ENCODE data around the gene ACTMAP. TPM values are rescaled to one million over a fixed set of nuclear protein-coding genes. Genes with fewer than 3 reads are reported as not detected.
A peak's percentile ranks its signal among the peaks of the same experiment; 100 is the strongest.

Gene ACTMAP
- total and polyA plus RNA-seq, 2 of the 13 experiments (the other 11 are each of a cell fraction or from before 2014, with no cell fraction given): 2.2 to 7.9 TPM

- TF ChIP-seq PBX2 (CRISPR knock-in tag; IDR thresholded peaks at IDR 0.05) (peak; percentile 94), KMT2A (CRISPR knock-in tag; IDR thresholded peaks at IDR 0.05) (0 out of 2 replicates have a peak, but pooled peaks have one; percentile 20), SAFB2 (CRISPR knock-in tag; IDR thresholded peaks at IDR 0.05; ENCODE audit: borderline replicate concordance, low read depth) (no peak), ZFP90 (CRISPR knock-in tag; IDR thresholded peaks at IDR 0.05; ENCODE audit: borderline replicate concordance) (peak; percentile 49; the same call in 1 of the 2 replicates), HNF1B (CRISPR knock-in tag; IDR thresholded peaks at IDR 0.05) (0 out of 2 replicates have a peak, but pooled peaks have one; percentile 9), ZNF652 (CRISPR knock-in tag; IDR thresholded peaks at IDR 0.05; ENCODE audit: borderline replicate concordance, low read depth) (peak; percentile 34; the same call in 1 of the 2 replicates), CEBPB (IDR thresholded peaks at IDR 0.05; ENCODE audit: borderline replicate concordance, low read depth, low read length) (no peak), STAT5B (CRISPR knock-in tag; IDR thresholded peaks at IDR 0.05) (no peak), PCBP1 (IDR thresholded peaks at IDR 0.05; ENCODE audit: borderline replicate concordance, low read depth, low read length) (0 out of 2 replicates have a peak, but pooled peaks have one; percentile 82), NFIC (IDR thresholded peaks at IDR 0.05; ENCODE audit: low read length) (no peak), FOXJ3 (CRISPR knock-in tag; IDR thresholded peaks at IDR 0.05; ENCODE audit: borderline replicate concordance) (no peak), NFYC (CRISPR knock-in tag; IDR thresholded peaks at IDR 0.05) (peak; percentile 91), ZBTB7B (CRISPR knock-in tag; IDR thresholded peaks at IDR 0.05) (peak; percentile 45; the same call in 1 of the 2 replicates), ZNF747 (CRISPR knock-in tag; IDR thresholded peaks at IDR 0.05; ENCODE audit: borderline replicate concordance) (0 out of 2 replicates have a peak, but pooled peaks have one; percentile 14), SAP130 (CRISPR knock-in tag; IDR thresholded peaks at IDR 0.05; ENCODE audit: low read depth) (peak; percentile 54), ZBTB21 (CRISPR knock-in tag; IDR thresholded peaks at IDR 0.05) (no peak), MBD4 (IDR thresholded peaks at IDR 0.05; ENCODE audit: borderline replicate concordance, low read length) (no peak), ZNF713 (CRISPR knock-in tag; IDR thresholded peaks at IDR 0.05) (peak; percentile 81; the same call in 1 of the 2 replicates), ZNF382 (CRISPR knock-in tag; IDR thresholded peaks at IDR 0.05; ENCODE audit: borderline replicate concordance) (no peak), MTF2 (CRISPR knock-in tag; IDR thresholded peaks at IDR 0.05; ENCODE audit: borderline replicate concordance) (no peak), ARHGAP35 (CRISPR knock-in tag; IDR thresholded peaks at IDR 0.05; ENCODE audit: borderline replicate concordance) (no peak), ZBTB7A (CRISPR knock-in tag; IDR thresholded peaks at IDR 0.05) (0 out of 2 replicates have a peak, but pooled peaks have one; percentile 51), HMGA1 (CRISPR knock-in tag; conservative IDR thresholded peaks at IDR 0.05) (no peak)
- TF ChIP-seq, protein P1, sequence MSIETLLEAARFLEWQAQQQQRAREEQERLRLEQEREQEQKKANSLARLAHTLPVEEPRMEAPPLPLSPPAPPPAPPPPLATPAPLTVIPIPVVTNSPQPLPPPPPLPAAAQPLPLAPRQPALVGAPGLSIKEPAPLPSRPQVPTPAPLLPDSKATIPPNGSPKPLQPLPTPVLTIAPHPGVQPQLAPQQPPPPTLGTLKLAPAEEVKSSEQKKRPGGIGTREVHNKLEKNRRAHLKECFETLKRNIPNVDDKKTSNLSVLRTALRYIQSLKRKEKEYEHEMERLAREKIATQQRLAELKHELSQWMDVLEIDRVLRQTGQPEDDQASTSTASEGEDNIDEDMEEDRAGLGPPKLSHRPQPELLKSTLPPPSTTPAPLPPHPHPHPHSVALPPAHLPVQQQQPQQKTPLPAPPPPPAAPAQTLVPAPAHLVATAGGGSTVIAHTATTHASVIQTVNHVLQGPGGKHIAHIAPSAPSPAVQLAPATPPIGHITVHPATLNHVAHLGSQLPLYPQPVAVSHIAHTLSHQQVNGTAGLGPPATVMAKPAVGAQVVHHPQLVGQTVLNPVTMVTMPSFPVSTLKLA (IDR thresholded peaks at IDR 0.05): no peak
- TF ChIP-seq, protein P2, sequence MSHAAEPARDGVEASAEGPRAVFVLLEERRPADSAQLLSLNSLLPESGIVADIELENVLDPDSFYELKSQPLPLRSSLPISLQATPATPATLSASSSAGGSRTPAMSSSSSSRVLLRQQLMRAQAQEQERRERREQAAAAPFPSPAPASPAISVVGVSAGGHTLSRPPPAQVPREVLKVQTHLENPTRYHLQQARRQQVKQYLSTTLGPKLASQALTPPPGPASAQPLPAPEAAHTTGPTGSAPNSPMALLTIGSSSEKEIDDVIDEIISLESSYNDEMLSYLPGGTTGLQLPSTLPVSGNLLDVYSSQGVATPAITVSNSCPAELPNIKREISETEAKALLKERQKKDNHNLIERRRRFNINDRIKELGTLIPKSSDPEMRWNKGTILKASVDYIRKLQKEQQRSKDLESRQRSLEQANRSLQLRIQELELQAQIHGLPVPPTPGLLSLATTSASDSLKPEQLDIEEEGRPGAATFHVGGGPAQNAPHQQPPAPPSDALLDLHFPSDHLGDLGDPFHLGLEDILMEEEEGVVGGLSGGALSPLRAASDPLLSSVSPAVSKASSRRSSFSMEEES (CRISPR knock-in tag; IDR thresholded peaks at IDR 0.05): no peak
These were observed 35.6 kb downstream of the ACTMAP start (continued) for GRCh38 chr19:40714441-40715299.
